HG03196 (cell line): Measurements from ENCODE around the gene LCN2.
A peak's percentile ranks its signal among the peaks of the same experiment; 100 is the strongest.
"Not testable (repeated sequence)": the region's sequence is repeated elsewhere in the genome, so short reads cannot be mapped to it uniquely, and the experiment has no call there.

Source experiments
- ATAC-seq: cut with Tn5 transposase; IDR thresholded peaks from one replicate; pipeline ENCODE4 v1.9.1; 2021; ENCODE audit not compliant: unreplicated experiment

LCN2 gene

DNA sequence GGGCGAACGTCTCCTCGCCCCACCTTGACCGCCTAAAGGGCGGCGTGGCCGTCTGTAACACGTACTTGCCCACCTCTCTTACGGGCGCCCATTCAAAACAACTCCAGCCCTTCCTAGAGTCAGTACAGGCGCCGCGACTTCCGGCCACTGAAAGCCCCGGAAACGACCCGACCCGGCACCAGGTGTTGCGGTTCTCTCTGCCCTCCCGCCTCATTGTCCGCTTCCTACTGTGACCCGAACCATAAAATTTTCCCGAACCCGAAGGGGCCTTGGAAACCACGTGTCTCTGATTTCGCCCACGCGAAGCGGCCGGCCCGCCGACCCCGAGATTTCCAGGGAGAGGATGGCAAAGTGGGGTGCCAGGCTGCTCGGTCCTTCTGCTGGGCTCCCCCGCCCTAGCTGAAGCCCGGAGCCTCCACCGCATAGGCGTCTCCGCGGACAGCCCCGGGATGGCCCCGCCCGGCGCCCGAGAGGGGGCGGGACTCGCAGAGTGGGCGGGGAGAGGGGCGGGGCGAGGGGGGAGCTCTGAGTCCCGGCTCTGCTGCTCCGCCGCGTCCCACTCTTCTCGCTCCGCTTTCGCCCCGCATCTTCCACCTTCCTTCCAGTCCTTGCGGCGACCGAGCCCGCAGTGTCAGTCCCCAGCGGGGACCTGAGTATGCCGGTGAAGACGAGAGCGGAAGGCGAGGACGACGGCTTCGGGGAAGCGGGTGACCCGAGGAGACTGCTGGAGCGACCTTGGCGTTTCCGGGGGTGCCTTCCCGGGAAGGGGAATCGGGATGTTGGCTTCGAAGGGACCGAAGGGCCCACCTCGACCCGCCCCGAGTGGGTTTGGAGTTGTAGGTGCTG lies 21.0 kb upstream of the LCN2 start:
- ATAC-seq: peak; percentile 58

DNA sequence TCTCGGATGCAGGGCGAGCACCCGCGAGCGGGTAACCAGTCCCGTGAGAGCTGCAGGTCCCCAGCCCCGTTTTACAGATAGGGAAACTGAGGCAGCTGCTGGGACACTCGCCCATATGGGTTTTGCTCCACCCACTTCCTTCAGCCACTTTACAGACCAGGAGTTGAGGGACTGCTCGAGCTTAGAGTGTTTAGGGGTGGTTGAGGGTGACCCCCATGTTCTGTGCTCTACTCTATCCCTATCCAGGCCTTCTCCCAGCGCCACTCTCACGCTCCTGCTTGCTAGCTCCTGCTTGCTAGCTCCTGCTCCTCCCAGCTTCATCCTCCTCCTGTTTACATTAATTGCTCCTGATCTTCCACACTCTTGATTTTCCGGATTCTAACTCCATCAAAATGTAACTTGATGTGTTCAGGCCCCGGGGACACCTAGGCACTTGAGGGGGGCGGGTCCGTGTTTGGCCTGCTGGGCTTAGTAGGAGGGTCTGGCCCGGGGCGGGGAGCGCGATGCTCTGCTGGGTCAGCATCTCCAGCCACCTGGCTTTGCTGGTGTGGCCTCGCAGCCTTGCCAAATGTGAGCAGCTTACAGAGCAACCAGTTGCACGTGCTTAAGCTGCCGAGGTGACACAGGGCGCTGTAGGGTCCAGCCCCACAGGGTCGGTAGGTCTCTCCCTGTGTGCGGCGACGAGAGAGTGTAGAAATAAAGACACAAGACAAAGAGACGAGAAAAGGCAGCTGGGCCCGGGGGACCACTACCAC lies 20.2 kb upstream of the LCN2 start:
- no peak for ATAC-seq

DNA sequence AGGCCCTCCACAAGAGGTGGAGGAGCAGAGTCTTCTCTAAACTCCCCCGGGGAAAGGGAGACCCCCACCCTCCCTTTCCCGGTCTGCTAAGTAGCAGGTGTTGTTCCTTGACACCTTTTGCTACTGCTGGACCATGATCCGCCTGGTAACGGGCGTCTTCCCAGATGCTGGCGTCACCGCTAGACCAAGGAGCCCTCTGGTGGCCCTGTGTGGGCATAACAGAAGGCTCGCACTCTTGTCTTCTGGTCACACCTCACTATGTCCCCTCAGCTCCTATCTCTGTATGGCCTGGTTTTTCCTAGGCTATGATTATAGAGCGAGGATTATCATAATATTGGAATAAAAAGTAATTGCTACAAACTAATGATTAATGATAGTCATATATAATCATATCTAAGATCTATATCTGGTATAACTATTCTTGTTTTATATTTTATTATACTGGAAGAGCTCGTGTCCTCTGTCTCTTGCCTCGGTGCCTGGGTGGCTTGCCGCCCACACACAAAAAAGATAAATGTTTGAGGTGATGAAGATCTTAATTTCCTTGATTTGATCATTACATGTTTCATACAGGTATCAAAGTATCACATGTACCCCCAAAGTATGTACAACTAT lies 19.2 kb upstream of the LCN2 start:
- not testable (repeated sequence) for ATAC-seq

DNA sequence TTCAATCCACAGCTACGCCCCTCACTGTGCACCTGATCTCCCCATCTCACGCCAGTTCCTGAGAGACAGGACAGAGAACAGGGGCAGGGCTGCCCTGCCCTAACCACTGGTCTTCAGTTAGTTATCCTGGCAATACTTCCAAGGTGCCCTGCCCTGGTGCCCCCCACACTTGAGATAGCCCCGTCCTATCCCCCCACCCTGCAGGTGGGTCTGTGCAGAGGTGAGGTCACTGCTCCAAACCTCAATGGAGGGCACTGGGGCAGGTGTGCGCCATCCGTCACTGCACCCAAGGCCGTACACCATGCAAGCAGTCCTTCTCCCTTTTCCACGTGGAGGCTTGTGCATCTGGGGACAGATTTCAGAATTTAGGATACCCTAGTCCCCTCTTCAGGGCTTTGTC lies 18.6 kb upstream of the LCN2 start:
- ATAC-seq: not testable (repeated sequence)

DNA sequence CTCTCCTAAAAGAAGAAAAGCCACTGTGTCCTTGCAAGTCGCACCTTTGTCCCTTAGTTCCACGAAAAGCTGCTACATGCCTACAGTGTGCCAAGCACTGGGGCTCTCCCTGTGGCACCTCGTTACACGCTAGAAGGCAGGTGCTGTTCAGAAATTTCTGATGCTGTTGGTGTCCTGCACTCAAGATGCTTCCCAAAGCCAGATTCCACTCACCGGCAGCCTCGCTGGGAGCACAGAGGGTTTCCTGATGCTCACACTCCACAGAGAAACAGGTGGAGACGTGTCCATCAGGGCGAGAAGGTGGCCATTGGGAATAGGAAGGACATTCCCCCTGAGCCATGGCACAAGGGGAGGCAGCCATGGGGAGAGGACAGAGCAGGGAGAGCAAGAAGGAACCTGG lies 17.9 kb upstream of the LCN2 start:
- not testable (repeated sequence) for ATAC-seq

DNA sequence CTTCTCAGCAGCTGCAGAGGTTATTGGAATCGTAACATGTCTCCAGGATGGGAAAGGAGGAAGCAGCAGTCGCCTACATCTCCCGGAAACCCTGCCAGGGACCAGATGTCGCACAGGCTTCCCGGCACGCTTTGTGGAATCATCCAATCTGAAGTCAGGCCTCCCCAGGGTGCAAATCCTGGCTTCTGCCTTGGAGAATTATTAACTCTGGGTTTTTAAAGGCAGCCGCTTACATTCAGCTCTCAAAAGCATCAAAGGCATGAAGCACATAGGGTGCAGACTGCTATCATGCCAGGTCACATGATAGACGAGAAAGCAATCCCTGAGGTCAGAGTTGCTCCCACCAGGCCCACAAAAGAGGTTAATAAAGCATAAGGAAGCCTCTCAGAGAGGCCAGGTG lies 17.1 kb upstream of the LCN2 start:
- ATAC-seq: not testable (repeated sequence)

DNA sequence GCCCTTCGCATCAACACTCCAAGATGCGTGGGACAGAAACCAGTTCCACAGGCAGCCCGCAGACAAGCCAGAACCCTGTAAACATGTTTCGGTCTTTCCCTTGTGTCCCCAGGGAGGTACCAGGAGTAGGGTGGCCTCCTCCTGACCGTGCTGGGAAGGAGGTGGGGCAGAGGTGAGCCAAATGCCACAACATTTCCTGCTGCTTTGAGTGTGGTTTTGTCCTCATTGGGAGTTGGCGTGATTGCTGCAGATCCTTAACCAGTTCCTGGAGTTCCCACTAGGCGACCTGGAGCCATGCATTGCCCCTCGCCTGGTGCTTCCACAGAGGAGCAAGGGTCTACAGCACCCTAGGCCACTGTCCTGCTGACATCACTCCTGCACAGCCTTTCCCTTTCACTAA lies 13.7 kb upstream of the LCN2 start:
- ATAC-seq: not testable (repeated sequence)

DNA sequence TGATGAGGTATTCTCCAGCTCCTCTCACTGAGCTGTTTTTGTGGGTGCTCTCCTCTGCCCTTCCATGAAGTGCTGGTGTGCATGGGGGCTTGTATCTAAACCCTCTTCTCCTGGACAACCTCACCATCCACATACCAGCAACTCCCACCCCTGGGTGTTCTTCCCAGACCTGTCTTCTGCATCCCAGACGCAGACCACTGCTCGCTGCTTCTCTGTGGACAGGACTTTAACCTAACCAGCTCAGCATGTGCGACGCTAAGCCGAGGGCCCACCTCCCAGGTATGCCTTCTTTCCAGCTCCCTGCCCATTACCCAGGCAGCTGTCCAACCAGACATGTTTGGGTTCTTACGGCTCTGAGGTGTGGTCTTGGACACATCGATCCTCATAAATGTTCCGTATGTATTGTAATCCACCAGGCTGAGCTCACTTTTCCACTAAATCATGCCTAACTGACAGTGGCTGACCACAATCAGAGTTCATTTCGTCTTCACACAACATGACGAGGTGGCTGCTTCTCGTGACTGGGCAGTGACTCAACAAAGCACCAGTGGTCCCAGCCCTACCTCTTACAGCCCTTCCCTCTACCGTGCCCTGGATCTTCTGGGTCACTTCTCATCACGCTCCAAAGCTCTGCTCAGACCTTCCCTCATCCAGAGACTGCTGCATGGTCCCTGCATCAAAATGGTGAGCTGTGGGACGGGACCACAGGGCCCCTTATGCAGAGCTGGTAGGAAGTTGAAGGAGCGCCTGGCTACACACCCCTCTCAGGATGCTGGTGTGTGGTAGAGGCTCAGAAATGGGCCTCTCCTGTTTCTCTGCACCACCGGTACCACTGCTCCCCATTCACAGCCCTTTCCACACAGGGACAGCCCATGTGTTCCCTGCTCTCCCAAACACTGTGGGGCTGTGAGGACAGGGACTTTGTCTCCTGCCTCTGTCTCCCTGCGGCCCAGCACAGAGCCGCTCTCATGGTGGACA lies 12.1 kb upstream of the LCN2 start:
- ATAC-seq: no peak

DNA sequence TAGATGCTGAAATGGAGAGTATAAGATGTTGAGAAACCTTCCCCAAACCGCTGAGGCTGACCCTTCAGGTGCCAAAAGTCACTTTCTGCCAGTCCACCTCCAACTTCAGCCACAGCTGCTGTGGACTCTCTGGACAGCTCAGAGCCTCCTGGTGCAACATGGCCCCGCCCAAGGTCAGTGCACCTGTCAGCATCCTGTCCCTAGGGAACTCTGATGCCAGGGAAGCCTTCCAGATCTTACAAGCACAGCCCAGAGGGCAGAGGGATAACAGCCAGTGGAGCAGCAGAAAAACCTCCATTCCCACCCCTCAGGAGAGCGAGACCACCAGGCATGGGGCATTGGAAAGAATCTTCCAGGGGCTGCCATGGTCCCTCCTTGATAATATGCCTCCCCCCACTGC lies 11.3 kb upstream of the LCN2 start:
- ATAC-seq: no peak

DNA sequence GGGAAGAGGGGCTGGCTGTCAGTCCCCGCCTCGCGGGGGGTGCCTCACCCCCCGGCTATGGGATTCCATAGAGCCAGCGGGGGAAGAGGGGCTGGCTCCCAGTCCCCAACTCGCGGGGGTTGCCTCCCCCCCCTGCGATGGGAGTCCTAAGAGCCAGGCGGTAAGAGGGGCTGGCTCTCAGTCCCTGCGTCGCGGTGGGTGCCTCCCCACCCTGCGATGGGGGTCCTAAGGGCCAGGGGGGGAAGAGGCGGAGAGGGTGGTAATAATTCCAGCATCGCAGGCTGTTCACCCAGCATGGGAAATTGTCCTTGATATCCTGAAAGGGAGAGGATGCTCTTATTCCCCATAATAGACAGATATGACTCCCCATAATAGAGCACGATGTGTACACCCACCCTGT lies 9.6 kb upstream of the LCN2 start:
- ATAC-seq: no peak

DNA sequence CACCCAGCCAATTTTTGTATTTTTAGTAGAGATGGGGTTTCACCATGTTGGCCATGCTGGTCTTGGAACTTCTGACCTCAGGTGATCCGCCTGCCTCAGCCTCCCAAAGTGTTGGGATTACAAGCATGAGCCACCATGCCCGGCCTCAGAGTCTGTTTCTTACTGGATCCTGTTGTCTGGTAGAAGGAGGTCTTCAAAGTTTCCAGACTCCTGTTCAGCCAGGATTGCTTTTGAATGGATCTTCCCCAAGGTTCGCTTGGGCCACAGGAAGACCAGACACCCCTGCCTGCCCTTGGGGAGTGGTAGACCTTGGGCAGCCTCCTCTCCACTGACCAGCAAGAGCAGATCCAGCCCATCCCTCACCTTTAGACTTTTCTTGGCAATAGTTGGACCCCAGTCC lies 7.6 kb upstream of the LCN2 start:
- no peak for ATAC-seq

DNA sequence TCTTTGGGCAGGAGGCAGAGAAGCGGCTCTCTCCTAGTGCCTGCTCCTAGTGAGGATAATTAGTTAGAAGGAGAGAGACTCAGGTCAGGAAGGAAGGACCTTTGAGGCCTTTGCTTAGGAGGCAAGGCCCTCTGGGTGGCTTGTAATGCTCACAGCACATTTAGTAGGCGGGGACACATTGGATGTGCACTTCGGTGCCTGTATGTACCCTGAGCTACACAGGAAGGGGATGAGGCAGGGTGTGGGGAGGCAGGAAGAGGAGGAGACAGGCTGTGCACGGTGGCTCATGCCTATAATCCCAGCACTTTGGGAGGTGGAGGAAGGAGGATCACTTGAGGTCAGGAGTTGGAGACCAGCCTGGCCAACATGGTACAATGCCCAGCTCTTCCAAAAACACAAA lies 7.2 kb upstream of the LCN2 start:
- no peak for ATAC-seq

DNA sequence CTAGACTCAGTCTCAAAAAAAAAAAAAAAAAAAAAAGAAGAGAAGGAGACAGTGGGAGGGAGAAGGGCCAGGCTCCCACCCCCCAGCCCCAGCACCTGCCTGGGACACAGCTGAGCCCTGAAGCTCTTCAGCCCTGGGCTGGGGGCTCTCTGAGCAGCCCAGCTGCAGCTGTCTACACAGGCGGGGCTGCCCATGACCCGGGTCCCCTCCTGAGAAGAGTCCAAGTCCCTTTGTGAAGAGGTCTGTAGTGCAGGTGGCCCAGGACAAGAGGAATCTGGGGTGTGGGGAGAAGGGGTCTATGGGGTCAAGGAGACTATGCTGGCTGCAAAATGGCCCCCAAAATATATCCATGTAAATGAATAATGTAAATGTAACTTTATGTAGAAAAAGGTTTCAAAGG lies 6.7 kb upstream of the LCN2 start:
- ATAC-seq: no peak

DNA sequence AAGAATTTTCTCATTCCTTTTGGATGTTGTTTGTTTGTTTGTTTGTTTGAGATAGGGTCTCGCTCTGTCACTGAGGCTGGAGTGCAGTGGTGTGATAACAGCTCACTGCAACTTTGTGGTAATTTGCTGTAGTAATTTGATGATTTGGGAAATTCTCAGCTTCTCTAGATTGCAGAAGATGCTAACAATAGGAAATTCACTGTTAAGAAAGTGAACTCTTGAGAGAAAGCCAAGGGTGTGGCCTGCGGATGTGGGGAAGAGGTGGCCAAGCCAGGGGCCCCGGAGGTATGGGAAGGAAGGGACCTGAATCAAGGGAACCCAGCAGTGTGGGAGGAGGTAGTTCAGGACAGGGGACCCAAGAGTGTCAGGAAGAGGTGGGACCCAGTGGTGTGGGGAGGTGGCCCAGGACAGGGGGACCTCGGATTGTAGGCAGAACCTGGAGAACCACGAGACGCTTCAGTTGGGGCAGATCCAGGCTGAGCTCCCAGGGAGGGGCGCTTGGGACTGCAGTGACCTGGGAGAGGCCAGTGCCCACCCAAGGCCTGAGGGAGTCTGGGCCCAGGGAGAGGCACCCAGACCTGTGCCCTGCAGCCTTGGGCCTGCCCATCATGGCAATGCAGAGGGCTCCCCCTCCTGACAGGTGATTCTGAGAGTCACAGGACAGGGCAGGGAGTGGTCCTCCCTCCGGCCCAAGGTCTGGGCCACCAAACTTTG lies 5.6 kb upstream of the LCN2 start:
- no peak for ATAC-seq

DNA sequence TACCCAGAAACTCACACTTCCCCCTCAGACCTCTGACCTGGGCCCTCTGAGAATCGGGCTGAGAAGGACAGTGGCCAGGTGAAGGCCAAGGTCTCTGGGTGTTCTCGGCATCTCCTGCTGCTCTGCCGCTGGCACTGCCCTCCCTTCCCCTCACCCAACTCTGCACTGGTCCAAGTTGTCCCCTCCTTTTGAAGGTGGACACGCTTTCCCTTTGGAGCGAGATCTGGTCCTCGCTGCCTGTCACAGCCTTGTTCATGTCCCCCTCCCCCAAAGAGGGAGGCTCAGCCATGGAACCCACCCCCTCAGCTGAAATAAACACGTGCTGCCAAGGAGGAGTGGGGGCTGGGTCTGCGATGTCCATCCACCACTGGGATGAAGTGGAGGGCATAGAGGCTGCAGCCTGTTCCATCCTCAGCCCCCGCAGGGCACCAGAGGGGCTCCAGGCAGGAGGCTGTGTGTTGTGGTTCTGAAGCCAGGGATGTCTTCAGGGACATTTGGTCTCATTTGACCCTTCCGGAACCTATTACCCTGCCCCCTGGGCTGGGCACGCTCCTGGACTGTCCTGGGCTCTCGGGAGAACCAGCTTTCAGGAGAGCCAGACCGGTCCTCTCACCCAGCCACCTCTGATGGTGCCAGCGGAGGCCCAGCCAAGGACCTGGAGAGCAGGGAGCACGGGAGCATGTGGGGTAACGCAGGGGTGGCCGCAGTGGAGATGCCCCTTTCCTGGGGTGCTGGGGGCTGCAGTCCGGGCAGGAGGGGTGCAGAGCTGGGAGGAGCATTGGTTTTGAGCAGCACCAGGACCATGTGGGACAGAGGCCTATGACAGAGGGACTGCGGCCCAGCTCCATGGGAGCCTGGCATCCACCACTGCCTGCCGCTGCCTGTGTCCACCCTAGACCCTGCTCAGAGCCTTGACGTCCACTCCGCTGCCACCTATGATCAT lies 4.7 kb upstream of the LCN2 start:
- ATAC-seq: no peak

DNA sequence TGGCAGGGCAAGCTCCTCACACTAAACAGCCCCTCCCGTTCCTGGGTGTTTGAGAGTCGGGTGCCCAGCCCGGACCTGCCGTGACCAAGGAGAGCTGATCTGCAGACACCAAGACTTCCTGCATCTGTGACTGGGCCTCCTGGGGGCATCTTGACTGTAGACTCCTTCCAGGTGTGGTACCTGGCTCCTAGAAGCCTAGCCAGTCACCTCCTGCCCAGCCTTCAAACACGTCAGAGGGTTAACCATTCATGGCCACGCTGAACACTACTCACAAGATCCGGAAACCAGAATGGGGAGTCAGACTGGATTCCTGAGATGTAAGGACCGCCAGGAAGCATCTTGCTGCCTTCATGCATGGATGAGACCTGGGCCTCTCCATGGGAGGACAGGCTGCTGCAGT lies 3.7 kb upstream of the LCN2 start:
- no peak for ATAC-seq

DNA sequence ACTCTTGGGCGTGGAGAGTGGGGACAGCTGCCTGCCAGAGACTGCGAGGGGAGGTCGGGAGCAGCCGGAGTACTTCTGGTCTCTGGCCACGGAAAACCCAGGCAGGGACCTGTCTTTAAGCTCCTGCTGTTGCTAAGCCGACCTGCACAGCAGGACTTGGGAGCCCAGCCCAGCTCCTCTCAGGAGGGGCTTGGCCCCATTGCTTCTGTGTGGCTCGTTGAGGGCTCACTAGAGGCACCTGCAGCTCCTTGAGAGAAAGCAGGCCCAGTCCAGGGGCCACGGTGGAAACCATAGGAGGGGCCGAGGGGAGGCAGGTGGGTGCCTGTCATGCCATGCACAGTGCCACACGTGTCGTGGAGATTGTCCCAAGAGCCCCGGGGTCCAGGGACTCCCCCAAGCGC lies 3.3 kb upstream of the LCN2 start:
- ATAC-seq: no peak

DNA sequence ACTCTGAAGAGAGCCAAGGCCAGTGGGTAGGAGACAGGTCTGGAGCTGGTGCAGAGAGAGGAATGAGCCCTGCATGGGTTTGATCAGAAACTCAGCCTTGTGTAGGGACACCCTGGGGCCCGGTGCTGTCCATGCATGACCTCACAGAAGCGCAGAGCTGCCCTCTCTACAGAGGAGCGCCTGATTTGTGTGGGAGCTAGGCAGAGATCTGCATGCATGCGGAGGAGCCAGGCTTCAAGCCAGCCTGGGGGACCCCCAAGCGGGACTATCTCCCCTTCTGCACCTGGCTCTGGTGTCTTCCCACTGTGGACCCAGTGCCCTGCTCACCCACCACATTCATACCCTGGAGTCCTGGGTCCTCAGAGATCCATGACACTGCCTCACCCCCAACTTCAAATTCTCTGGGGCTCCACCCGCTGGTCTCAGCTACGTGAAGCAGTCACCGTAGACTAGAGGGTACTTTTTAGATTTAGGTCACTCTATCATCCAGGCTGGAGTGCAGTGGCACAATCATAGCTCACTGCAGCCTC lies 2.6 kb upstream of the LCN2 start:
- ATAC-seq: no peak

DNA sequence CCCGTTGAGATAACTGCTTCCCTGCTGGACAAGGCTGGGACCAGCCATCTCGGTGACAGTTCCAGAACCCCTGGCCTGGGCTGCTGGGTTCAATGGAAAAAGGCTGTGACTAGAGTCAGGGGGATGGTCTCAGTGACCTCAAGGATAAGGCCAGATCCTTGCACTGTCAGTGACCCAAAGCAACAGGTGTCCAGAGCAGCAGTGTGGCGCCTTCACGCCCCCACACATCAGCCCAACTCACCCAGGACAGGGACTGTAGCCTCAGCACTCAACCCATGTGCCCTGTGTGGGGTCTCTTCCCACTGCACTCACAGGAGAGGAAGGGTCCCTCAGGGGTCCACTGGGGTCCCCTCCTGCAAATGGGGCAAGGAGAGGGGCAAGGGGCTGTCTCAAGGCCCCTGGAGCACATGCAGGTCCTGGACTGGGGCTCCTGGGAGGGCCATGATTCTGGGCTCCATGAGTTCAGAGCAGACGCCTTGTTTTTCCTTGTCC lies 698 bp upstream of the LCN2 start:
- no peak for ATAC-seq
